Loucy (cell line): ENCODE data around the gene DMAP1.

ENCODE experiments used
- H2AFZ ChIP-seq: fragments of 200-600 bp; sonication (generic); 2 replicates; pipeline ENCODE4 v1.6.0; 2016; ENCODE audit warnings: antibody characterized with exemption, mild to moderate bottlenecking, low read length, moderate library complexity
- H3F3A ChIP-seq: fragments of 200-600 bp; 2 replicates; pipeline ENCODE4 v1.6.0; 2016; ENCODE audit warnings: antibody characterized with exemption, low read depth, mild to moderate bottlenecking
- H3K27me3 ChIP-seq: fragments of 200-600 bp; sonication (generic); 2 replicates; pipeline ENCODE4 v1.6.1; 2014; ENCODE audit warnings: low read length, mild to moderate bottlenecking; ENCODE audit not compliant: insufficient read depth, poor library complexity, severe bottlenecking
- H3K36me3 ChIP-seq: fragments of 200-600 bp; sonication (generic); 2 replicates; pipeline ENCODE4 v1.6.1; 2016; ENCODE audit warnings: low read length; ENCODE audit not compliant: insufficient read depth
- H3K4me1 ChIP-seq: fragments of 200-600 bp; sonication (generic); 2 replicates; pipeline ENCODE4 v1.5.1; 2014; ENCODE audit warnings: low read length, mild to moderate bottlenecking; ENCODE audit not compliant: insufficient read depth, poor library complexity, severe bottlenecking
- H3K4me2 ChIP-seq: fragments of 200-600 bp; sonication (generic); 2 replicates; pipeline ENCODE4 v1.6.0; 2014; ENCODE audit warnings: antibody characterized with exemption, low read length, low read depth, mild to moderate bottlenecking; ENCODE audit not compliant: poor library complexity, severe bottlenecking
- H3K4me3 ChIP-seq: fragments of 200-600 bp; sonication (generic); 2 replicates; pipeline ENCODE4 v1.5.1; 2014; ENCODE audit warnings: low read length, mild to moderate bottlenecking, mixed read lengths; ENCODE audit not compliant: poor library complexity, severe bottlenecking
- H3K79me2 ChIP-seq: fragments of 200-600 bp; sonication (generic); 2 replicates; pipeline ENCODE4 v1.6.1; 2014; ENCODE audit warnings: low read length; ENCODE audit not compliant: insufficient read depth
- H3K9ac ChIP-seq: fragments of 200-600 bp; sonication (generic); 2 replicates; pipeline ENCODE4 v1.6.0; 2014; ENCODE audit warnings: mild to moderate bottlenecking, low read depth, low read length, moderate library complexity; ENCODE audit not compliant: poor library complexity, severe bottlenecking
- H3K9me2 ChIP-seq: fragments of 200-600 bp; sonication (generic); replicated peaks from 2 replicates; pipeline ENCODE4 v1.6.1; 2016; ENCODE audit warnings: low read depth, low read length, mixed read lengths
- H3K9me3 ChIP-seq: fragments of 200-600 bp; sonication (generic); 2 replicates; pipeline ENCODE4 v1.6.1; 2014; ENCODE audit warnings: mild to moderate bottlenecking, antibody characterized with exemption, low read length, low read depth; ENCODE audit not compliant: insufficient read depth
- H4K20me1 ChIP-seq: fragments of 200-600 bp; sonication (generic); 2 replicates; pipeline ENCODE4 v1.6.0; 2014; ENCODE audit warnings: antibody characterized with exemption, low read length, mild to moderate bottlenecking; ENCODE audit not compliant: insufficient read depth, poor library complexity, severe bottlenecking
- CTCF ChIP-seq: fragments of 200-600 bp; sonication (generic); conservative IDR thresholded peaks from 2 replicates; pipeline ENCODE4 v1.5.1; 2014; ENCODE audit warnings: mild to moderate bottlenecking, antibody characterized with exemption, low read length
- EZH2phosphoT487 ChIP-seq: fragments of 200-600 bp; IDR thresholded peaks from 2 replicates; pipeline ENCODE4 v1.6.1; 2018; ENCODE audit warnings: antibody characterized with exemption, mild to moderate bottlenecking, moderate library complexity, borderline replicate concordance

DMAP1 gene

GRCh38 chr1:44220755-44221154 lies 7.5 kb downstream of the DMAP1 start:
- Histone ChIP-seq H3K4me1 (no peaks in the 10 kb centered on the region), H2AFZ (no peak overlapping the region), H3K9me2 (no peaks in the 10 kb centered on the region), H3K9ac (no peak overlapping the region), H3K79me2 (no peaks in the 10 kb centered on the region), H3F3A (no peaks in the 10 kb centered on the region), H4K20me1 (no peaks in the 10 kb centered on the region), H3K9me3 (no peaks in the 10 kb centered on the region), H3K4me3 (no peak overlapping the region), H3K36me3 (peaks cover 47% of the 10 kb centered on the region; the same call in 1 of the 2 replicates), H3K4me2 (no peak overlapping the region), H3K27me3 (no peaks in the 10 kb centered on the region)
- no peak for TF ChIP-seq EZH2phosphoT487
- no peak for TF ChIP-seq CTCF

- no peaks in the 10 kb centered on the region for H3K4me1 ChIP-seq
- no peaks in the 10 kb centered on the region for H4K20me1 ChIP-seq
- H3K36me3 ChIP-seq: peaks cover 43% of the 10 kb centered on the region; the same call in 1 of the 2 replicates
- H3K4me3 ChIP-seq: no peak overlapping the region
- H3F3A ChIP-seq: no peaks in the 10 kb centered on the region
- no peaks in the 10 kb centered on the region for H3K27me3 ChIP-seq
- no peak overlapping the region for H3K9ac ChIP-seq
- no peak overlapping the region for H2AFZ ChIP-seq
- H3K9me2 ChIP-seq: no peaks in the 10 kb centered on the region
- no peaks in the 10 kb centered on the region for H3K9me3 ChIP-seq
- TF ChIP-seq EZH2phosphoT487 (no peak), CTCF (no peak)
- no peak overlapping the region for H3K4me2 ChIP-seq
- H3K79me2 ChIP-seq: no peaks in the 10 kb centered on the region
Observed at GRCh38 chr1:44221769-44222168, 8.5 kb downstream of the DMAP1 start.

GRCh38 chr1:44222397-44223186 lies 9.3 kb downstream of the DMAP1 start:
- no peaks in the 10 kb centered on the region for H3K9me3 ChIP-seq
- peaks cover 40% of the 10 kb centered on the region; the same call in 1 of the 2 replicates for H3K36me3 ChIP-seq
- no peaks in the 10 kb centered on the region for H3K27me3 ChIP-seq
- no peak overlapping the region for H2AFZ ChIP-seq
- TF ChIP-seq CTCF (no peak), EZH2phosphoT487 (no peak)
- H3K4me2 ChIP-seq: no peak overlapping the region
- no peaks in the 10 kb centered on the region for H4K20me1 ChIP-seq
- no peaks in the 10 kb centered on the region for H3K9me2 ChIP-seq
- H3F3A ChIP-seq: no peaks in the 10 kb centered on the region
- H3K4me3 ChIP-seq: no peak overlapping the region
- H3K9ac ChIP-seq: no peak overlapping the region
- no peaks in the 10 kb centered on the region for H3K79me2 ChIP-seq
- H3K4me1 ChIP-seq: no peaks in the 10 kb centered on the region
